Measurements from ENCODE around the gene RHOC.

Gene RHOC

GRCh38 chr1:112702067-112702395 lies 4.9 kb downstream of the RHOC start:
- no peak for TF ChIP-seq CTCF (IDR thresholded peaks at IDR 0.05; ENCODE audit: insufficient read depth, low read depth, low read length, missing control alignments)
- no peak overlapping the region for H3K4me3 ChIP-seq (ENCODE audit: low read length)
- DNase-seq (ENCODE audit: low read depth): peak; percentile 29

- no peak for DNase-seq (ENCODE audit: low read depth)
- H3K4me3 ChIP-seq (ENCODE audit: low read length): no peak overlapping the region
- no peak for TF ChIP-seq CTCF (IDR thresholded peaks at IDR 0.05; ENCODE audit: insufficient read depth, low read depth, low read length, missing control alignments)
Measured at GRCh38 chr1:112701227-112702066, 5.5 kb downstream of the RHOC start.

- TF ChIP-seq CTCF (IDR thresholded peaks at IDR 0.05; ENCODE audit: insufficient read depth, low read depth, low read length, missing control alignments): no peak
Measured at GRCh38 chr1:112700290-112701226, 6.4 kb downstream of the RHOC start.

GRCh38 chr1:112699425-112700144 lies 7.3 kb downstream of the RHOC start:
- no peak for TF ChIP-seq CTCF (IDR thresholded peaks at IDR 0.05; ENCODE audit: insufficient read depth, low read depth, low read length, missing control alignments)
- H3K4me3 ChIP-seq (ENCODE audit: low read length): no peak overlapping the region
- no peak for DNase-seq (ENCODE audit: low read depth)

More at GRCh38 chr1:112700290-112701226, 6.4 kb downstream of the RHOC start:
- H3K4me3 ChIP-seq (ENCODE audit: low read length): no peak overlapping the region
- peak; percentile 90 for DNase-seq (ENCODE audit: low read depth)

- H3K4me3 ChIP-seq (ENCODE audit: low read length): no peak overlapping the region
- no peak for TF ChIP-seq CTCF (IDR thresholded peaks at IDR 0.05; ENCODE audit: insufficient read depth, low read depth, low read length, missing control alignments)
- DNase-seq (ENCODE audit: low read depth): peak; percentile 34
Measured at GRCh38 chr1:112698366-112699310, 8.3 kb downstream of the RHOC start.

GRCh38 chr1:112697781-112698201 lies 9.1 kb downstream of the RHOC start:
- H3K4me3 ChIP-seq (ENCODE audit: low read length): no peak overlapping the region
- TF ChIP-seq CTCF (IDR thresholded peaks at IDR 0.05; ENCODE audit: insufficient read depth, low read depth, low read length, missing control alignments): no peak
- no peak for DNase-seq (ENCODE audit: low read depth)
